Astrocyte of the cerebellum (primary cell): Measurements from ENCODE around the gene EIF2S3.
A peak's percentile ranks its signal among the peaks of the same experiment; 100 is the strongest.
"Not testable (repeated sequence)": the region's sequence is repeated elsewhere in the genome, so short reads cannot be mapped to it uniquely, and the experiment has no call there.

Experiments
- DNase-seq: peaks from one replicate; pipeline ENCODE4 v3.0.0-alpha.2; 2011; ENCODE audit warnings: low read depth
- H3K4me3 ChIP-seq: 2 replicates; pipeline ENCODE4 v1.5.1; 2011; ENCODE audit warnings: mild to moderate bottlenecking, low read depth, low read length, moderate library complexity
- in situ Hi-C: cut with HindIII; loops from 2 replicates; pipeline ENCODE4 v1.10.0; 2017; ENCODE audit warnings: low sequenced_read_pairs
- TF ChIP-seq, protein P1 (sequence below): IDR thresholded peaks from 2 replicates; pipeline ENCODE4 v1.5.1; 2012; ENCODE audit warnings: low read length, low read depth, moderate library complexity, mild to moderate bottlenecking; ENCODE audit errors: missing control alignments

Gene EIF2S3

DNA sequence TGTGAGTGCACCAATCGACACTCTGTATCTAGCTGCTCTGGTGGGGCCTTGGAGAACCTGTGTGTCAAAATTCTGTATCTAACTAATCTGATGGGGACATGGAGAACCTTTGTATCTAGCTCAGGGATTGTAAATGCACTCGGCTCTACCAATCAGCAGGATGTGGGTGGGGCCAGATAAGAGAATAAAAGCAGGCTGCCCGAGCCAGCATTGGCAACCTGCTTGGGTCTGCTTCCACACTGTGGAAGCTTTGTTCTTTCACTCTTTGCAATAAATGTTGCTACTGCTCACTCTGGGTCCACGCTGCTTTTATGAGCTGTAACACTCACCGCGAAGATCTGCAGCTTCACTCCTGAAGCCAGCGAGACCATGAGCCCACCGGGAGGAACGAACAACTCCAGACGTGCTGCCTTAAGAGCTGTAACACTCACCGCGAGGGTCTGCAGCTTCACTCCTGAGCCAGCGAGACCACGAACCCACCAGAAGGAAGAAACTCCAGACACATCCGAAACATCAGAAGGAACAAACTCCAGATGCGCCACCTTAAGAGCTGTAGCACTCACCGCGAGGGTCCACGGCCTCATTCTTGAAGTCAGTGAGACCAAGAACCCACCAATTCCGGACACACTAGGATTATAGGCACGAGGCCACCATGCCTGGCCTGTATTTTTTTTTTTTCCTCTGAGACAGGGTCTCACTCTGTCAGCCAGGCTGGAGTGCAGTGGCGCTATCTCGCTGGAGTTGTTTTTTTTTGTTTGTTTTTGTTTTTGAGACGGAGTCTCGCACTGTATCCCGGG is 4.0 kb upstream of the EIF2S3 start:
- in situ Hi-C loops, DNase-seq: not testable (repeated sequence)

DNA sequence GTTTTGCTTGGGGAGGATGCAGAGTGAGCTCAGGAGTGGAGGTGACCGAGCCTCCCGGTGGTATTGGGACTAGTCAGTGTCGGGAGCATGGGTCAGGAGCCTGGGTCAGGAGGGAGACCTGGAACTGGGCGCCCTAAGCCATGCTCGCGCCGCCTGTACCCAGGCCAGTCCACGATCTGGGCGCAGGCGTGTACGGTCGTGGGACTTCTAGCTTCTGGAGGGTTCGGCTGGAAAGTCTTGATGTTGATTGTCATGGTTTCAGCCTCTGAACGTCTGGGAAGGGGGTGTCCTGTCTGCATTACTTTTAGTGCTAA is 244 bp downstream of the EIF2S3 start:
- H3K4me3 ChIP-seq = peak overlapping the region; percentile 60
- TF ChIP-seq, protein P1, sequence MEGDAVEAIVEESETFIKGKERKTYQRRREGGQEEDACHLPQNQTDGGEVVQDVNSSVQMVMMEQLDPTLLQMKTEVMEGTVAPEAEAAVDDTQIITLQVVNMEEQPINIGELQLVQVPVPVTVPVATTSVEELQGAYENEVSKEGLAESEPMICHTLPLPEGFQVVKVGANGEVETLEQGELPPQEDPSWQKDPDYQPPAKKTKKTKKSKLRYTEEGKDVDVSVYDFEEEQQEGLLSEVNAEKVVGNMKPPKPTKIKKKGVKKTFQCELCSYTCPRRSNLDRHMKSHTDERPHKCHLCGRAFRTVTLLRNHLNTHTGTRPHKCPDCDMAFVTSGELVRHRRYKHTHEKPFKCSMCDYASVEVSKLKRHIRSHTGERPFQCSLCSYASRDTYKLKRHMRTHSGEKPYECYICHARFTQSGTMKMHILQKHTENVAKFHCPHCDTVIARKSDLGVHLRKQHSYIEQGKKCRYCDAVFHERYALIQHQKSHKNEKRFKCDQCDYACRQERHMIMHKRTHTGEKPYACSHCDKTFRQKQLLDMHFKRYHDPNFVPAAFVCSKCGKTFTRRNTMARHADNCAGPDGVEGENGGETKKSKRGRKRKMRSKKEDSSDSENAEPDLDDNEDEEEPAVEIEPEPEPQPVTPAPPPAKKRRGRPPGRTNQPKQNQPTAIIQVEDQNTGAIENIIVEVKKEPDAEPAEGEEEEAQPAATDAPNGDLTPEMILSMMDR = no peak
- in situ Hi-C loops = no loop called here
- DNase-seq = no peak

More for the DNA sequence above, 4.0 kb upstream of the EIF2S3 start:
- H3K4me3 ChIP-seq = not testable (repeated sequence)

- H3K4me3 ChIP-seq = no peak overlapping the region
- no peak for DNase-seq
- TF ChIP-seq, protein P1 = no peak
- in situ Hi-C loops = no loop called here
These were observed 8.7 kb downstream of the EIF2S3 start for GRCh38 chrX:24063488-24063887.

GRCh38 chrX:24069877-24070276 is 15.1 kb downstream of the EIF2S3 start:
- no peak for DNase-seq
- in situ Hi-C loops = no loop called here
- TF ChIP-seq, protein P1 = no peak
- no peak overlapping the region for H3K4me3 ChIP-seq

GRCh38 chrX:24079411-24079810 is 24.7 kb downstream of the EIF2S3 start:
- DNase-seq = no peak
- no peak overlapping the region for H3K4me3 ChIP-seq
- TF ChIP-seq, protein P1 = no peak
- in situ Hi-C loops = no loop called here

- H3K4me3 ChIP-seq, in situ Hi-C loops, DNase-seq: not testable (repeated sequence)
These were observed 25.5 kb downstream of the EIF2S3 start for GRCh38 chrX:24080245-24080644.

- H3K4me3 ChIP-seq = no peak overlapping the region
- DNase-seq = no peak
- TF ChIP-seq, protein P1 = no peak
- in situ Hi-C loops = no loop called here
These were observed 25.9 kb downstream of the EIF2S3 start for GRCh38 chrX:24080704-24081103.
